Measurements from ENCODE around the gene VSTM4. TPM values are rescaled to one million over a fixed set of nuclear protein-coding genes. Genes with fewer than 3 reads are reported as not detected.

VSTM4 gene
- total RNA-seq, 1 experiment from 2014 or later, result not detected

DNA sequence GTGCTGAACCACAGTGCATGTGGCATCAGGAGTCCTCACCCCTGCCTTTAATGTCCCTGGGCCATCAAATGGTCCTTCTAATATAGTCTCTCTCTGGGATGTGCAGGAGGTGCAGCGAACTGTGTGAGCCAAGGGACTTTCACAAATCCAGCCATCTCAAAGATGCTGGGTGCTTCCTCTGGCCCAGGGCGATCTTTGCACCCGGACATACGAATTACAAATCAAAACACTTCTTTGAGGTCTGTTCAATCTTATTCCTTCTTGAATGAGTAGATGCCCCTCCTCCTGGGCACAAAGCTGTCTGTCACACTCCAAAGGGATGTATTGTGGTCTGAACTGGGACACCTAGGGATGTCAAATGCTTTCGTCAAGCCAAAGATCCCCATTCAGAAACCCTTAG is 60.6 kb downstream of the VSTM4 start:
- in situ Hi-C loops (cut with HindIII; ENCODE audit: low sequenced_read_pairs), result no loop called here
- DNase-seq (ENCODE audit: low spot score), result no peak

DNA sequence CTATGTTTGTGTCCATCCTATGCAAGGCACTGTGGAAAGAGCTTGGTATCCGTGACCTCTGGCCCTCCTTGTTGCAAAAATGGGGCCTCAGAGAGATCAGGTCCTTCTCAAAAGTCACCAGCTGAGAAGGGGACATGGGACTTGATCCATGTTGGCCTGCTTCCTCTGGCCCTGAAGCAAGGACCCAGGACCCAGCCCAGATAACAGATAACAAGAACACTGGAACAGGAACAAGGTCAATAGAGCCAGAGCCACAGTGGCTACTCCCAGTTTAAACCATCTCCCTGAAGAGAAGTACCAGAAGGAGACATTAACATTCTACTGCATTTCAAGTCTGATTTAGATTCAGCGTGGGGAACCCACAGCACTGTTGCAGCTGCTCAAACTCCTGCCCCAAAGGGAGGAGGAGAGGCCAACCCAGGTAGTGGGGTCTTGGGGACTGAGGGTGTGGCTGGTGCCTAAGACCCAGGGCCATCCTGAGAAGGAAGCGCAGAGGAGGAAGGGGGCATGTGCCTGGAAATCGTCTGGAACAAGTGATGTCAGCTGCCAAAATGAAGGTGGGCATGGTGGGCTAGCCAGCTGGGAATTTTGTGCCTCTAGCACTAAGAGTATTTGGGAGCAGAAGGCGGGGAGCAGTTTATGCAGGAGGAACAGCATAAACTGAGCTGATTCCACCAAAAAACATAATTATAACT is 61.2 kb downstream of the VSTM4 start:
- no peak for DNase-seq (ENCODE audit: low spot score)
- in situ Hi-C loops (cut with HindIII; ENCODE audit: low sequenced_read_pairs), result no loop called here

- no peak for DNase-seq (ENCODE audit: low spot score)
Observed at GRCh38 chr10:49053053-49053997, 62.0 kb downstream of the VSTM4 start.

DNA sequence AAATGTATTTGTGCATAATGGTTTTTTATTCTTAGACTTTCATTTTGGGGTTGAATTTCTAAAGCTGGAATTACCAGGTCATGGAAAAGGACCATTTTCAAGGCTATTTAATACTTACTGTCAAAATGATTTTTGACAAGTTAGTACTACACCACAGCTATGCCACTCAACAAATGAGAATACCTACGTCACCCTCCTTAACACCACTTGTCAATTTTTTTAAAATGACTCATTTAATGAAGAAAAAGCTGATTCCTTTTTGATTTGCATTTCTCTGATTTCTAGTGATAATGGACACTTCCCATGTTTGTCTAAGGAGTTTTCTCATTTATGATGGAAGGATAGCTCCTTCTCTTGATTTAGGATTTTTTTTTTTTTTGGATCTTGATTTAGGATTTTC is 63.3 kb downstream of the VSTM4 start:
- no peak for DNase-seq (ENCODE audit: low spot score)
- in situ Hi-C loops (cut with HindIII; ENCODE audit: low sequenced_read_pairs), result no loop called here

More at GRCh38 chr10:49053053-49053997, 62.0 kb downstream of the VSTM4 start:
- in situ Hi-C loops (cut with HindIII; ENCODE audit: low sequenced_read_pairs), result no loop called here

DNA sequence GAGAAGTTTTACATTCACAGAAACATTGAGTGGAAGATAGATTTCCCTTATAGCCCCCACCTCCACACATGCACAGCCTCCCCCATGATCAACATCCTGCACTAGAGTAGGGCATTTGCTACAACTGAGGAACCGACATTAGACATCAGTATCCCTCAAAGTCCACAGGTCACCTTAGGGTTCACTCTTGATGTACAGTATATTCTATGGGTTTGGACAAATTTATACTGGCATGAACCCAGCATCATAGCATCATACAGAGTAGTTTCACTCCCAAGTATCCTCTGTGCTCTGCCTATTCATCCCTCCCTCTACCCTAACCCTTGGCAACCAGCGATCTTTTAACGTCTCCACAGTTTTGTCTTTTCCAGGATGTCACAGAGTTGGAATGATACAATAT is 64.4 kb downstream of the VSTM4 start:
- DNase-seq (ENCODE audit: low spot score), result no peak
- in situ Hi-C loops (cut with HindIII; ENCODE audit: low sequenced_read_pairs), result no loop called here

GRCh38 chr10:49050366-49050765 is 65.0 kb downstream of the VSTM4 start:
- no peak for DNase-seq (ENCODE audit: low spot score)
- in situ Hi-C loops (cut with HindIII; ENCODE audit: low sequenced_read_pairs), result no loop called here

DNA sequence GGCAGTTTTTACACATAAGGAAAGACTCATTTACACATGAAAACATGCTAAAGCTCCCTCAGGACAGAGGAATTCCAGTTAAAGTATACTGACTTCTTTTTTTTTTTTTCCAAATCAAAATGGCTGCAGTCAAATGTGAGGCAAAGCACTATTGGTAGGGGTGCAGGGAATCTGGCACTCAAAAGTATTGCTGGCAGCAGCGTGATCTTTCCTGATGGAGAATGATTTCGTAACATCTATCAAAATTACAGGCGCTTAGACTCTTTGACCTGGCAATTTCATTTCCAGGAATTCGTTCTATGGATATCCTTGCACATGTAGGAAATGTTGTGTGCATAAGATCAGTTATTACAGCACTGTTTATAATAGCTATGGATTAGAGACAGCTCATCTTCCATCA is 65.7 kb downstream of the VSTM4 start:
- in situ Hi-C loops (cut with HindIII; ENCODE audit: low sequenced_read_pairs), result no loop called here
- DNase-seq (ENCODE audit: low spot score), result no peak

- no peak for DNase-seq (ENCODE audit: low spot score)
Observed at GRCh38 chr10:49047128-49047639, 68.1 kb downstream of the VSTM4 start.

DNA sequence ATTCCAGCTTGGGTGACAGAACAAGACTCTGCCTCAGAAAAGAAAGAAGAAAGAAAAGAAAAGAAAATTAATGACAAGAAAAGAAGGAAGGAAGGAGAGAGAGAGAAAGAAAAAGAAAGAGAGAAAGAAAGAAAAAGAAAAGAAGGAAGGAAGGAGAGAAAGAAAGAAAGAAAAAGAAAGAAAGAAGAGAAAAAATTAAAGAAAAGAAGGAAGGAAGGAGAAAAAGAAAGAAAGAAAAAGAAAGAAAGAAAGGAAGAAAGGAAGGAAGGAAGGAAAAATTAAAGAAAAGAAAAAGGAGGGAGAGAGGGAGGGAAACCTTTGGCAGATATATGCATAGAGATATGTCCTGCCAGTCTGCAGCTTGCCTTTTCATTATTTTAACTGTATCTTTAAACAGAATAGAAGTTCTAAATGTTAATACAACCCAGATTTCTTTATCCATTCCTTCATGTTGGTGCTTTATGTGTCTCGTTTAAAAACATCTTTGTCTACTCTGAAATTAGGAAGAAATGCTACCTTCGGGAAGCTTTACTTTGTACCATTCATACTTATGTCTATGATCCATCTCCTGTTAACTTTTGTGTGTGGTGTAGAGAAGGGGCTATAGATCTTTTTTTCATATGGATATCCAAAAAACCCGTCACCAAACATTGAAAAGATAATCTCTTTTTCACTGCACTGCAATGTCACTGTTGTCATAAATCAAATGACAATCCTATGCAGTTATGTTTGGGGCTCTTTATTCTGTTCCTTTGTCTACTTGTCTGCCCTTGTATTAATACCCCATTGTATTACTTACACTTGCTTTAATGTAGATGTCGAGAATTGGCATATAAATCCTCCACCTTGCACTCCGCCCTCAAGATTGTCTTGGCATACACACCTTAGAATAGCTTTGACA is 70.8 kb downstream of the VSTM4 start:
- no peak for DNase-seq (ENCODE audit: low spot score)
- in situ Hi-C loops (cut with HindIII; ENCODE audit: low sequenced_read_pairs), result no loop called here

More at GRCh38 chr10:49047128-49047639, 68.1 kb downstream of the VSTM4 start:
- in situ Hi-C loops (cut with HindIII; ENCODE audit: low sequenced_read_pairs), result no loop called here

DNA sequence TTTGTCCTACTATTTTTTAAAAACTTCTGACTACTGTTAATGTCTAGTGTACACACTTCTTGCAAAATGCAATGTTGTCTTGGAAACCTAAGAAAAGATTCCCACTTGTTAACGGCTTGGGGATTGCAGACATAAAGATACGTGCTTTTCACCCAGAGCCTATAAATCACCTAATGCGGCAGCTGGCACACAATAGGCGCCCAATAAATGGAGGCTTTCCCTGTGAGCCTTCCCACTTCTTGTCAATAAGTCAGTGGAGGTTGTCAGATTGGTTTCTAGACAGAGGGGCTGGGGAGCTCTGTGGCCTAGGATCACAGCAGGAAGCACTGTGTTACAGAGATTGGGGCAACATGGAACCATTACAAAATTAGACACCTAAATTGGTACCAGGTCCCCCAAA is 74.7 kb downstream of the VSTM4 start:
- no peak for DNase-seq (ENCODE audit: low spot score)
- in situ Hi-C loops (cut with HindIII; ENCODE audit: low sequenced_read_pairs), result no loop called here

GRCh38 chr10:49039409-49039808 is 75.9 kb downstream of the VSTM4 start:
- in situ Hi-C loops (cut with HindIII; ENCODE audit: low sequenced_read_pairs), result no loop called here
- DNase-seq (ENCODE audit: low spot score), result no peak

GRCh38 chr10:49038711-49039110 is 76.6 kb downstream of the VSTM4 start:
- in situ Hi-C loops (cut with HindIII; ENCODE audit: low sequenced_read_pairs), result no loop called here
- no peak for DNase-seq (ENCODE audit: low spot score)

GRCh38 chr10:49037187-49037586 is 78.1 kb downstream of the VSTM4 start:
- no peak for DNase-seq (ENCODE audit: low spot score)
- in situ Hi-C loops (cut with HindIII; ENCODE audit: low sequenced_read_pairs), result no loop called here

GRCh38 chr10:49036638-49037037 is 78.7 kb downstream of the VSTM4 start:
- in situ Hi-C loops (cut with HindIII; ENCODE audit: low sequenced_read_pairs), result no loop called here
- DNase-seq (ENCODE audit: low spot score), result no peak

DNA sequence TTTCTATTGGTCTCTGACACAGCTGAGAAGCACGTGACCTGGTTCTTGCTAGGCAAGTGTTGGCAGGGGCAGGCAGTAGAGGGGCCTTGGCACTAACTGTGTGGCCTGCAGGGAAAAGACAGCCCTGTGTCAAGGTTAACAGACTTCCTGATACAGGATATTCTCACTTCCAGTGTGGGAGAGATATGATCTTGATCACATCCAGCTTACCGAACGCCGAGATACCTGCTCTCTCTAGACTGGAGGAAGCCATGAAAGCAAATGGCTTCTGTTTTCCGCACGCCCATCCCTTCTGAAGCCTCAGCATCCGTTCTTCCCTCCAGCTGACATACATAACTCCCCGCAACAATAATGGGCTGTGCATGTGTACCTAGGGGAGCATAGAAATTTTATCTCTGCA is 79.4 kb downstream of the VSTM4 start:
- no peak for DNase-seq (ENCODE audit: low spot score)
- in situ Hi-C loops (cut with HindIII; ENCODE audit: low sequenced_read_pairs), result no loop called here

DNA sequence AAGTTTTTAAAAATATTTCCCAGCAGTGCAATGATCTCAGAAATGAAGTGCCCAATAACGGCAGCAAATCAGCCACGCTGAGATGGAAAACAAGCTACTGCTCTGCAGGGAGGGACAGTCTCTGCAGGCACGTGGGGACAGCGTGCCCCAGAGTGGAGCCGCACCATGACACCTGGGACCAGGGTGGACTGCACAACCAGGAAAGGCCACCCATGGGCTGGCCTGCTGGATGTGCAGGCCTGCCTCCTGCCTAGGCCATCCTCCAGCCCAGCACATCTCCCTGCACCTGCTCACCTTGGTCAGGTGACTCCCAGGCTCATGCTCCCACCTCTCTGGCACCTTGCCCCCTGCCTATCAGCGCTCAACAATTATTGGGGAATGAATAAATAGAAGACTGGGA is 80.4 kb downstream of the VSTM4 start:
- no peak for DNase-seq (ENCODE audit: low spot score)
- in situ Hi-C loops (cut with HindIII; ENCODE audit: low sequenced_read_pairs), result no loop called here

GRCh38 chr10:49033939-49034338 is 81.4 kb downstream of the VSTM4 start:
- no peak for DNase-seq (ENCODE audit: low spot score)
- in situ Hi-C loops (cut with HindIII; ENCODE audit: low sequenced_read_pairs), result no loop called here

DNA sequence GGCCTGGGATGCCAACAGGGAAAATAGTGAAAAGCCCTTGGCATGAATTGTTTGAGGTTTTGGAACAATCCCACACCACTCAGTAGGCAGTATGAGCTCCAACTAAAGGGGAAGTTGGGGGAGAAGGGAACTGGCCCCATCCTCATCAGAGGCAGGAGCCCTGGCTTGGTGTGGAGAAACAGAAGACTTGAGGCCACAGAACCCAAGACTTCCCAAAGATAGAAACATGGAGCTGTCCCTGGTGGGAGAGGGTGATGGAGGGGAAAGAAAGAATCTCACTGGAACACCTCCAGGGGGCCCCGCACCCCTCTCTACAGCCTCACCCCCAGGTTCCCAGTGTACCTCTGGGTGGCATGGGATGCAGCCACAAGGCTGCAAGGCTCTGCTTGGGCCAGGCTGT is 85.7 kb downstream of the VSTM4 start:
- no peak for DNase-seq (ENCODE audit: low spot score)
- in situ Hi-C loops (cut with HindIII; ENCODE audit: low sequenced_read_pairs), result no loop called here

DNA sequence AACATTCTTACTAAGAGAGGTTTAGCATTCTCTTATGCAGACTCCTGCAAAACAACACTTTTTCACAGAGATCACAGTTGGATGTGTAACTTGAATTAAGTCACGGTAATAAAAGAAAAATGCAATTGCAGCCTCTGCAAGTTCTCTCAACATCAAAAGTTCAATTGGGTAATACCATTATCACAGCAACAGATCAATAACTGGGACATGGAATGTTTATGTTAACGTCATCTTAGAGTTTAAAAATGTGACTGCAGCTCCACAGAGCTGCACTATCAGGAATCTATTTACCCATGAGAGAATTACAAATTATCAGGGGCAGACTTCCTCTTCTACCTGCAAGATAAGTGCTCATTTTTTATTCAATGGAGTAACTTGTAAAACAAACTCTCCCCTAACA is 86.7 kb downstream of the VSTM4 start:
- no peak for DNase-seq (ENCODE audit: low spot score)
- in situ Hi-C loops (cut with HindIII; ENCODE audit: low sequenced_read_pairs), result no loop called here

Measured in G401 (cell line).